ENCODE measurements around the gene AKAP5.

- TF ChIP-seq SETDB1 (IDR thresholded peaks at IDR 0.05; ENCODE audit: low read length): no peak
- no peak for TF ChIP-seq SMAD1 (IDR thresholded peaks at IDR 0.05; ENCODE audit: low read depth, low read length, partially characterized antibody)
- no peak for TF ChIP-seq POLR2A (conservative IDR thresholded peaks at IDR 0.05)
- no peak for TF ChIP-seq CTCFL (IDR thresholded peaks at IDR 0.05; ENCODE audit: borderline replicate concordance, insufficient read depth, low read depth, low read length, poor library complexity, severe bottlenecking)
- TF ChIP-seq ZNF76 (CRISPR knock-in tag; IDR thresholded peaks at IDR 0.05; ENCODE audit: borderline replicate concordance): no peak
- TF ChIP-seq ZC3H4 (CRISPR knock-in tag; IDR thresholded peaks at IDR 0.05; ENCODE audit: borderline replicate concordance): no peak
Observed at GRCh38 chr14:64467566-64467965, 2.3 kb downstream of the AKAP5 start.

Data from K562 (cell line).